GM19372 (cell line): ENCODE data around the gene UNC5C.

ENCODE experiments used
- ATAC-seq: cut with Tn5 transposase; IDR thresholded peaks from one replicate; pipeline ENCODE4 v1.9.1; 2021; ENCODE audit warnings: mild to moderate bottlenecking, low read depth, moderate library complexity; ENCODE audit not compliant: unreplicated experiment

UNC5C gene

DNA sequence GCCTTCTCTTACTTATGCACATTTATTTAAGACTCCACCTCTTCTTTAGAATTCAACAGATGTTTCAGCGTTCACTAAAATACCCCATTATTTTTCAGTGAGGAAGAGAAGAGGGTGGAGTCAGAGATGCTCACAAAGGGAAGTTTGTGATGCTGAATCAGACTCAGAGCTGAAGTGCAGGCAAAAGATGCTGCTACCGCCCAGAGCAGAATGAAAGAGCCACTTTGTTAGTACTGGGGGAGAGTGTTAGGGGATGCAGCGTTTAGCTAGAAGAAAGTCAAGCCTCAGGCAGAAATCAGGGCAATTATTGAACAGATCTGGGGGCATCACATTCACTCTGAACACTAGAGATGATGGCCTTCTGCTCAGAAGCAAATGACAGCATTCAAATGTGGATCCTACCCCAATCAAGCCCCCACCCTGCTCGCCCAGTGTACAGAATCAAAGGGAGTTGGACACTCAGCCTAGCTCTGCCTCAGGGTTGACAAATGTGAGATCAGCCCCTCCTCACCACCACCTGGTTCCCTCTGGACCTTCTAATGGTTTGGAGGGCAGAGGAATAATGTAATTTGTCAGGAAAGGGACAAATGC lies 138.3 kb downstream of the UNC5C start:
- no peak for ATAC-seq

DNA sequence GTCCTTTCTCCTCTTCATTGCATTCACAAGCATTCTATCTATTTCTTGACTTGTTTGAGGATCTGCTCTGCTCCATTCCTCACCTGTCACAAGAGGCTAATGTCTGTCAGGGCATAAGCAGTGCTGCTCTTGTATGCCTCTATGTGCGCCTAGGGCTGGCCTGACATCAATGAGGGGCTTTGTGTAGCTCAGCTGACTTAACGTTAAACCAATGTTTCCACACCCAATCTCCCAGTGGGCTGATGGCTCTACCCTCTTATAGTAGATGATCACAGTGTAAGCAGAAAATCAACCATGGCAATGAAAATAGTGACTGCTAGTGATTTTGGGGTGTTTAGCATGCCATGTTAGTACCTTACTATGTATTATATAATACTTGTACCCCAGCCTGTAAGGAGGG lies 139.0 kb downstream of the UNC5C start:
- no peak for ATAC-seq

DNA sequence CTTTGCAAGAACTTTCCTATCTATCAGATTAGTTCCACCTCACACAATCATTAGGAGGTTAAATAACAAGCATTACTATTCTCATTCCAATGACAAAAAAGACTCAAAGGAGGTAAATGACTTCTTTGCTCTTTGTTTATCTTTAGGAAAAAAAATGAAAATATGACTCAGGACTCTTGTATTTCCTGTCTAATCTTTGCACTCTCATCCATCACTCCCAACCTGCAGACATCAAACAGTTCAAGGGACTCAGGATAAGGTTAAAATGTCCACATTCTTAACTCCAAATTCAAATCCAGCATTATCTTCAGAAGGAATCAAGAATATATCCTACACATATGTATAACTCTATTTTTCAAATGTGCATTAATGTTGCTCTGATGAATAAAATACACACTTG lies 139.6 kb downstream of the UNC5C start:
- no peak for ATAC-seq

DNA sequence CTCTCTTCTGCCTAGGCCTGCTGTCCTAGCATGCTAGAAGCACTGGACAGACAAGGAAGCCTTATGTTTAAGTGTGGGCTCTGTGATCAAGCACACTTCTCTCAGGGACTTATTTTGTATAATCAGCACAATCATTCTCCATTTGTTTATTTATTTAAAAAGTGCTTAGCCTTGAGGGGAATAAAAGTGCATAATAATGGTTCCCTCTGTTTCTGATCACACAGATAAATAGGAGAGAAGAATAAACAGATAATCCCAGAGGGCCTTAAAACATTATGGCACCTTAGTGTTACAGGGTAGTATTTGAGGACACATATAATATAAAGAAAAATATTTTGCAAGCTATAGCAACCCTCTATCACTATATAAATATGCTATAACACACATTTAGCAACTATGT lies 146.5 kb downstream of the UNC5C start:
- no peak for ATAC-seq

DNA sequence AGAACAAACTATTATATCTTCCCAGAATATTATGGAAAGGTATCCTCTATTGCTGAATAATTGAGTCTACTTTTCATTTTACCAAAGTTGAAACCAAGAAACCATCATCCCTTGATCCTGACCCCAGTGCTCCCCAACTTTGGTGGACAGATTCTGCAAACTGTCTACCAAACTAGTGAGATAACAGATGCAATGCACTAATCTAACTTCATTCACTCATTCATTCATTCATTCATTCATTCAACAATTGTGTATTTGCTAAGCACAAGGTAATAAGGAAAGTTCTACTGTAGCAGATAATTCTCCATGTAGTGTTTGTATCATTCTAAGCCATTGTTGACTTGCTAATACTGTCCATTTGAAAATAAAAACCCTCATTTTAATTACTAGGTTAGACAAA lies 150.6 kb downstream of the UNC5C start:
- ATAC-seq: no peak

DNA sequence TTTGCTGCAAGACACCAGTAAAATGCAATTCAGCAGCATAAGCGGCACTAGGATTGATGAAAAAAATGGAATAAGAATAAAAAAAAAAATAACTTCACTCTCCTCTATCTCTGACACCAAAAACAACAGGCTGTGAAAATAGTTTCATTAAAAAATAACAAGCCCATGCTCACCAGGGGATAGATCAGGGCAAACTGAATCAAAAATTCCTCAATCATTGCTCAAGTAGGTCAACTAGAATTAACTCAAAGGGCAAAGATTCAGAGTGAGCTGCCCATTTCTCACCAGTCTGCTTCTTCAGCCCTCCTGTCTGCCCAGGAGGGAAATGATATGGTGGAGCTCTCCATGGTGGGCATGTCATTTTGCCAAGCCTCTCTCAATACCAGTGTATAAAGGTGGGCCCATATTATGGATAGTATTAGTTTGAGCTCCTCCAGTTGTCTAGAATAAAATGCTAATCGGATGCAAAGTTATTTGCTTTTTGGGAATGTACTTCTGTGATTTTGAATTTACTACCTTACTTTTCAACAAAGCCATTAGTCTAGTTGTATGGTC lies 153.9 kb downstream of the UNC5C start:
- no peak for ATAC-seq

DNA sequence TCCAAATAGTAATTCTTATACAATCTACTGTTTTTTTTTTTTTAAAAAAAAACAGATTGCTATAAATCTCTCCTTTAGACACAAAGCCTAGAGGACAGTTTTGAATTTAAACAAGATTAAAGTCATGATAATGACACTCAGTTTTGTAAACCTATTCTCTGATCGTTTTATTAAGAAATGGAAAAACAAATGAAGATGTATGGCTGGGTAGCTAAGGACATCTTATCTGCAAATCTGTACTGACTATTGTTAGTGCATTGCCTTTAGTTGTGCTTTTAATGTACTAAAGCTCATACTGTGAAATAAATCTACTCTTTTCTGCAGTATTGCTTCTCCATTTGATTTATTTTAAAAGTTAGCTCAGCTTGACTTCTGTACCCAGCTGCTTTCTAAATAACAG lies 155.0 kb downstream of the UNC5C start:
- no peak for ATAC-seq

DNA sequence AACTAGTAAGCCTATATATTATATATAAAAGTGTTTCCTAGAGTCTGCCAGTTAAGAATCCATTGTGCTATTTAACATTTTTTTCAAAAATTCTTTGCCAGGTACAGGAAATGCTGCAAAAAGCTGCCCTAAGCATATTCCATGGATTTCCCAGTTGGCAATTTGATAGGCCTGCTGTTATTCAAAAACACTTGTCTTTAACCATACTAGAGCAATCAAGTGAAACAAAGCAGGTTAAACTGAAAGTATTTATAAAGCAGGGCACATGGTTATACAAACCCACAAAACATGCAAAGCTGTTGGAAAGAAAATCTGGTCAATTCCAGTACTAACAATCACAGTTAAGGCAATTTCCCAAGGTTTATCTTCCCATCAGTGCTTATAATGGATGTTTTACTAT lies 159.9 kb downstream of the UNC5C start:
- ATAC-seq: no peak

DNA sequence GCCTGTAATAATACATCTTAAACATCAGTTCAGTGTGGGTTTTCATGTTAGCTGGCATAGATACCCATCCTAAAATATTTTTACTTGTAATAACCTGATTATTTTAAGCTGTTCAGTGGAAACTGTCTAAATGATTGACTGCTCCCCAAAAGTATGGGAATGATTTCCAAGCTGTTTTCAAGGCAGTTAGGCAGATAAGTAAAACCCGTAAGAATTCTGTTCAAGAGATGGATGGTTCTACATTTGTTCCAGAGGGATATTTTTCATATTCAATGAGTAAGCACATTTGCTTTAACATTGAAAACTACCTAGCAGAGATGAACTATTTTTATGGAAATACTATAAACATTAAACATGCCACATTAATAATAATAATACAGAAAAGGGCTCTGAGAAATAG lies 161.1 kb downstream of the UNC5C start:
- no peak for ATAC-seq

DNA sequence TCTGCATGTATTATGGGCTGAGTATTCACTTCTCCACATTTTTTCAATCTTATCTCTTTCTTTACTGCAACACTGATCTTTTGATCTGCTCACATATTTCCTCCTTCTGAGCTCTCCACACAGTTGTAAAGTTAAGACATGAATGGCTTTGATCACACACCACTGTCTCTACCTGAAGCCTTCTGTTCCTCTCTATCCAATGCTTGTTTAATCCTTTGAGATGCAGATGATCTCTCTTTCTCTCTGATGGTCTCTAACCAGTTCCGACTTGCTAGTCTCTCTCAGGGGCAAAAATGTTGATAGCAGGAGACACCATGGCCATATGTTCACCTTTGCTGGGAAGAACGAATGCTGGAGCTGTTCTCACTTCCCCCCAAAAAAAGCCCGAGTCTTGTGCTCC lies 162.4 kb downstream of the UNC5C start:
- no peak for ATAC-seq

DNA sequence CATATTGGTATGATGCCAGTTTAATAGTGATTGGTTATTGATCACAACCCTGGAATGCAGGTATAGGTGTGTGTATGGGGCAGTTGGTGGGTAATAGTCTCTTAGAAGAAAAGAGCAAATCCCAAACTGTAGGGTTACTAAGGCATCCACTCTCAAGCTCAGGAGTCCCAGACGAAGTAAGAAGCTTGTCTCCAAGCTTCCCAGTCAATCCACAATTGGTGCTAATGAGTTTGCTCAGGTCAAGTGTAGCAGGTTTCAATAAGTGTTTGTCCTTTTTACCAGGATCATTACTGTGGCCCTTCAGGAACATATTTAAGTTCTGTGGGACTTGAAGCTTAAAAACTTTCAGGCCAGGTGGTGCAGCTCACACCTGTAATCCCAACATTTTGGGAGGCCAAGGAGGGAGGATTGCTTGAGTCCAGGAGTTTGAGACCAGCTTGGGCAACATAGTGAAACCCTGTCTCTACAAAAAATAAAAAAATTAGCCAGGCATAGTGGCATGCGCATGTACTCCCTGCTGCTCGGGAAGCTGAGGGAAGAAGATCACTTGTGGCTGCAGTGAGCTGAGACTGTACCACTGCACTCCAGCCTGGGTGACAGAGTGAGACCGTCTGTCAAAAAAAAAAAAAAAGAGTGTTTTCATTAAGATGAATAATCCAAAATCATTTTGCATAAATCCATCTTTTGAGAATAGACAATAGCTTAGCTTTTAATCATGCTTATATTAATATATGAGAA lies 166.8 kb downstream of the UNC5C start:
- ATAC-seq: no peak

DNA sequence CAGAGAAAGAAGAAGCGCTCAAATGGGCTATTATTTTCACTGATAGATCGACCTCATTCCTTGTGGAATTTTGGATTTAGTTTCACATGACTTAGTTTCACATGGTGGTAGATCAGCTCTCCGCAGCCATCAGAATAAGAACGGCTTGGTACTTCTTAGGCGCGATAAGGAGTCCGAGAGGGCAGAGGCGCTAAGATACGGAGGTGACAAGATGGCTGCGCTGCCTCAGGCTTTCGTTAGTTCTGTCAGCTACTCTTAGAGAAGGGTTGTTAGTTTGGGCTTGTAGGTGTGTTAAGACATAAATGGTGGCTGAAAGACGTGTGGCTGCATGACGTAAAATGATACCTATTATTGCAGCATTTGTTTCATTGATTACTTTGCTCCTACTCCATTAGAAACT lies 169.1 kb downstream of the UNC5C start:
- no peak for ATAC-seq

DNA sequence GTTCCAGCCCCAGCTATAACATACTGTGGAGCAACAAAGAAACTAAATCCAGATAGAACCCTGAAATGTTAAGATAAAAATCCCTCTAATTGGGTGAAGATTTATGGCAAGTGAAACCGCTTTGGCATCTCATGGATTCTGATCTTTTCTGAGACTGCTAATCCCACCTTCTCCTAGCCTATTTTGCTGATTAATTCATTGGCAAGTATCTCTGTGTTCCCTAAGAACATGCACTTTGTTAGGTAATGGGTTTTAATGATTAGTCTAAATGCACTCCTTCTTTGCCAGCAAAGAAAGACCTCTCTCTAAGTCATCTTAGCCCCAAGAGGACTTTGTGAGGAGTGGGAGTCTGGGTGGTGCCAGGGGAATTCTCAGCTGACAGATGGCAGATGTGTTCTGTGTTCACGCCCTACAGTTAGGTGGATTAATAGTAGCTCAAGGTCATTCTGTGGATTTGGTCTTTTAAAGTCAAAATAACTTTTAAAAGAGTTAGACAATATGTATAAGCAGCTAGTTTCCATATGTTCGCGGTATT lies 171.3 kb downstream of the UNC5C start:
- ATAC-seq: no peak

DNA sequence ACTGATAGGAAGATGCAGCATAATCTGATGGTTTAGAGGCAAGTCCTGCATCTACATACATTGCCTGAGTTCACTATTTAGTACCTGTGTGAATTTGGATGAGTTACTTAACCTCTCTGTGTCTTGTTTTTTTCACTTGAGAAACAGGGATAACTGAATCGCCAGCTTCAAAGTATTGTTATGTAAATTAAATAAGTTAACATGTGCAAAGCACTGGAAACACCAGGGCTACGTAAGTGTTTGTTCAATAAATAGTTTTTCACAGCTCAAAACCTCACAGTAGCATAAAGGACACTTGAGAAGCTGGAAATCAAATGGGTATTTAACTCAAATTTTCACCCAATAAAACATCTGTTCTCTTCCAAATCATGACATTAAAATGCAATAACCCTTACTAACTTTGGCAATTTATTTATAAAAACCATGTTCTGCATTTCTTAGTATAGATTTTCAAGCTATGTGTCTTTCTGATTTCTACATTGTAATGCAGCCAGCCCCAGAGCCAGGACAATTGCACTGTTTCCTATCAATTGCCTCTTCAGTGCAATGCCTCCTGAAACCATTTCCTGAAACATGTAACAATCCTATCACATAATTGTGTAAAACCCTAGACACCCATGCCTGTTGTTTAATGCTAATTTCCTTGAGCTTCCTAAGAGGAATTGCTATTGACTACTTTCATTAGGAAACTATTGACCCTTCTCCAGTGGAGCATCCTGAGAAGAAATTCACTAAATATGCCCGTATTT lies 177.1 kb downstream of the UNC5C start:
- no peak for ATAC-seq

DNA sequence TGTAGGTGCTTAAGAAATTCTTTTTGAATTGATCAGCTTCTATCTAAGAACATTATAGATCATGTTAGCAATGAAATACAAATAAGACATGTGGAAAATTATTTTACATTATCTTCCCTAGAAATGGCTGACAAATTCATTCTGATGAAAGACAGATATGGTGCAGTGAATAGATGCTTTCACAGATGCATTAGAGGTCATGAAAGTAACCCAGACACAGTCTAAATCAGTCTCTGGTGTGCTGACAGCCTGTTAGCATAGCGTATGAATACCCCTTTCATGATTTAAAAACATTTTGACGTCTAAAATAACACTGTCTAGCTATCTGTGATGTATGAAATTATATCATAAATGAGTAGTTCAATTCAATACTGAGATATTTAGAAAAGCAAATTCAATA lies 180.9 kb downstream of the UNC5C start:
- ATAC-seq: no peak

DNA sequence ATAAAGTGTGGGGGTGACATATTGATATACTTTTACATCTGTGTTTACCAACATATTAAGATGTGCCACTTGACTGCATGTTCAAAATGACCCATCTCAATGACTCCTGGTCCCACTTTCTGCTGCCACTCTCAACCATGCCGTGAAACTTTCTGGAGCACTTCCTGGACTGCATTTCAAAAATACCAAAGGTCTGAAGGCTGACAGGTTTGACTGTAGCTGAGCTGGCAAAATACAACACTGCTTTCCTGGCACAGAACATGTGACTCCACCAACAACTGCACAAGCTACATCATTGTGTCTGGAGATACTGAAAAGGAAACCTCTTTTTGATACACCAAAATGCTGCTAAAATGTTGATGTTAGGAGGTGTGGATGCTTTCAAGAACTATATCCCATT lies 184.8 kb downstream of the UNC5C start:
- ATAC-seq: no peak

DNA sequence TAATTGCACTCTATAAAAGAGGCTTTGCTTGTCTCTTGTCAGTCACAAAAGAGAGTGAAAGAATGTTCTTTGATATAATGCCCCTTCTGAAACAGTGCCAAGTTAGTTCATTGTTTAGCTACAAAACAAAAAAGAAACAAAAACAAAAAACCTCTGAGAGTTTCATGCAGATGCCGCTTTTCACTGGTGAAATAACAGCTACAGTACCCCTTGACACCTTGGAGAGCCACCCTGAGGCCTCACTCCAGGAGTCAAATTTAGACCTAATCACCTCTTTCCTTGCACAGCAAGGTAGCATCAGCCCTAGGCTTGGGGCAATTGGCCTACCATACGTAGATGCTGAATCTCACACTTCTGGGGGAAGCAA lies 185.2 kb downstream of the UNC5C start:
- no peak for ATAC-seq

DNA sequence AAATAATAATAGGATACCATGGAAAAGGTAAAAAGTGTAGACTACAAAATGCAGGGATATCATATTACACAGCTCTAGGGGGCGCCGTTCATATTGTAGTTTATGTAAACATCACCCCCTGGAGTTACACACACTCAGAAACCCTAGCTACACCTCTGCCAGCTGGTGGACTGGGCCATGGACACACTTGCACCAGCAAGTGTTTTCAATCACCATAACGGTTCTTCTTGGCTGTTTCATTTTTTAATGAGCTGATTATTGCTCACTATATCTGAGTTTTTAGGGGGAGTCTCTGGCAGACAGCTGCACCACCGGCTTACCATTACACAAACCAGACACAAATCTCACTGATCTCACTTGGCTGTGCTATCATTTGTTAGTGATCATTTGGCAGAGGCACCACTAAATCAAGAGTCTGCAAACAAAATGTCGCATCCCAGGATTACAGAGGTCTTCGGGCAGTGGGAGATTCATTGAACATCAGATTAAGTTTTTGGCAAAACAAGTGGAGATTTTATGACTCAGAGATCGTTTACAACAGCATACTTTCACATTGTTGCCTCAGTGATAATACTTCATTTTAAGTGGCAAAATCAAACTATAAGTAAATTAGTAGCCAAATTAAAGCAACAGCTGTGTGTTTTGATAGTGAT lies 185.7 kb downstream of the UNC5C start:
- no peak for ATAC-seq

DNA sequence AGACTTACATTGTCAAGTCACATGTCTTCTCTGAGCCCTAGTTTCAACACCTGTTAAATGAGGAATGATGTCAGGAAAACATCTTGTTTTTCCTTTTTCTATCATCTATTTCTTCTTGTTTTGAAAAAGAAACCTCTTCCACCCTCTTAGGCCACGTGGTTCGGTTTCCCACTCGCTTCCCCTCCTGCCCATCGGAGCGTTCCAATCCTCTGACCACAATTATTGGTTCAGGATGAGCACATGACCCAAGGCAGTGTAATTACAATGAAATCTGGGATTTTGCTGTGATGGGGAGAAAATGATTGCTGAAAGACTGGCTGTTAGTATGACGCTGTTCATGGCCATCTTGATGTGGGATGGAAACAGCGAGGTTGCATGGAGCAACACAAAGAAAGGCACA lies 186.7 kb downstream of the UNC5C start:
- no peak for ATAC-seq

DNA sequence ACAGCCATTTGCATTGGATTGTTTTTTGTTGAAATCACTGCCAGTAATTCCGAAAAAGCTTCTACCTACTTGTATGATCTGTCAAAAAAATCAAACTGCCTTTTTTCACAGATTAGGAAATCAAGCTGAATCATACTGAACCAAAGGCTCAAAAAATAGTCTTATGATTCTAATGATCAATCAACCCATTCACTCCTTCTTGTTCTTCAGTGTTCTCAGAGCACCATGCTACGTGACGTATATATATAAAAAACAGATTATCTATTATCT lies 187.1 kb downstream of the UNC5C start:
- ATAC-seq: no peak
